AML-193 (cell line): ENCODE results near the gene SORCS2.

Source experiments
- DNase-seq, 2 experiments: peaks; one replicate each; lab custom pipeline; 2025; lab: John Stamatoyannopoulos, UW

Gene SORCS2

GRCh38 chr4:7304436-7304835 is 112.1 kb downstream of the SORCS2 start:
- no peak for DNase-seq

- DNase-seq: no peak
Measured at GRCh38 chr4:7306021-7306965, 114.0 kb downstream of the SORCS2 start.

GRCh38 chr4:7306986-7307385 is 114.6 kb downstream of the SORCS2 start:
- no peak for DNase-seq

- DNase-seq: no peak
Measured at GRCh38 chr4:7307394-7308099, 115.2 kb downstream of the SORCS2 start.

GRCh38 chr4:7309181-7309580 is 116.8 kb downstream of the SORCS2 start:
- no peak for DNase-seq

- DNase-seq: no peak
Measured at GRCh38 chr4:7309636-7310390, 117.5 kb downstream of the SORCS2 start.

- no peak for DNase-seq
Measured at GRCh38 chr4:7310451-7310850, 118.1 kb downstream of the SORCS2 start.

- DNase-seq: no peak
Measured at GRCh38 chr4:7311205-7311604, 118.9 kb downstream of the SORCS2 start.

- no peak for DNase-seq
Measured at GRCh38 chr4:7312691-7313090, 120.4 kb downstream of the SORCS2 start.

GRCh38 chr4:7313347-7313811 is 121.0 kb downstream of the SORCS2 start:
- DNase-seq: no peak

GRCh38 chr4:7313991-7314390 is 121.7 kb downstream of the SORCS2 start:
- no peak for DNase-seq

GRCh38 chr4:7315286-7315685 is 122.9 kb downstream of the SORCS2 start:
- no peak for DNase-seq

- DNase-seq: no peak
Measured at GRCh38 chr4:7315935-7316334, 123.6 kb downstream of the SORCS2 start.

GRCh38 chr4:7319024-7319423 is 126.7 kb downstream of the SORCS2 start:
- DNase-seq: no peak

GRCh38 chr4:7320206-7320797 is 128.0 kb downstream of the SORCS2 start:
- no peak for DNase-seq

GRCh38 chr4:7322166-7322991 is 130.0 kb downstream of the SORCS2 start:
- DNase-seq: no peak

- DNase-seq: no peak
Measured at GRCh38 chr4:7323461-7323871, 131.1 kb downstream of the SORCS2 start.

GRCh38 chr4:7323872-7324650 is 131.7 kb downstream of the SORCS2 start:
- no peak for DNase-seq

GRCh38 chr4:7324651-7325121 is 132.3 kb downstream of the SORCS2 start:
- no peak for DNase-seq

GRCh38 chr4:7325541-7325940 is 133.2 kb downstream of the SORCS2 start:
- DNase-seq: no peak
